RWPE2 (cell line): ENCODE results near the gene S100A11.

Source experiments
- ATAC-seq: fragments of 200-7000 bp; cut with Tn5 transposase; 3 replicates; pipeline ENCODE4 v1.9.1; 2021; ENCODE audit warnings: low read depth
- DNase-seq: peaks from one replicate; pipeline ENCODE4 v3.0.0-alpha.2; 2020; ENCODE audit warnings: low spot score
- H3K27ac ChIP-seq: fragments of 450-650 bp; 2 replicates; pipeline ENCODE4 v1.5.1; 2017; ENCODE audit warnings: mild to moderate bottlenecking; ENCODE audit not compliant: poor library complexity, severe bottlenecking
- H3K27me3 ChIP-seq: fragments of 250-450 bp; sonication (Bioruptor Pico); 2 replicates; pipeline ENCODE4 v1.5.1; 2021; ENCODE audit warnings: mild to moderate bottlenecking, moderate library complexity; ENCODE audit not compliant: insufficient read depth, poor library complexity, severe bottlenecking
- H3K36me3 ChIP-seq: fragments of 250-450 bp; sonication (Bioruptor Pico); 2 replicates; pipeline ENCODE4 v1.5.1; 2020; ENCODE audit warnings: low read depth, mild to moderate bottlenecking, moderate library complexity
- H3K4me1 ChIP-seq: fragments of 250-450 bp; sonication (Bioruptor Pico); 2 replicates; pipeline ENCODE4 v1.5.1; 2021; ENCODE audit warnings: mild to moderate bottlenecking, moderate library complexity; ENCODE audit not compliant: insufficient read depth, poor library complexity, severe bottlenecking
- H3K4me3 ChIP-seq: fragments of 250-450 bp; sonication (Bioruptor Pico); 2 replicates; pipeline ENCODE4 v1.5.1; 2021; ENCODE audit warnings: mild to moderate bottlenecking, moderate library complexity; ENCODE audit not compliant: severe bottlenecking
- H3K9me3 ChIP-seq: fragments of 250-450 bp; sonication (Bioruptor Pico); 2 replicates; pipeline ENCODE4 v1.5.1; 2021; ENCODE audit warnings: mild to moderate bottlenecking, moderate library complexity; ENCODE audit not compliant: severe bottlenecking
- CTCF ChIP-seq: fragments of 450-650 bp; IDR thresholded peaks from one replicate; pipeline ENCODE4 v1.5.1; 2017; ENCODE audit warnings: mild to moderate bottlenecking, moderate library complexity; ENCODE audit not compliant: poor library complexity, severe bottlenecking

S100A11 gene

GRCh38 chr1:151989211-151989862 is 47.5 kb downstream of the S100A11 start:
- peaks cover 81% of the 10 kb centered on the region for H3K36me3 ChIP-seq
- TF ChIP-seq CTCF: no peak
- H3K27ac ChIP-seq: peak overlapping the region; percentile 100
- DNase-seq (peak; percentile 95), ATAC-seq (peak; percentile 56)
- H3K9me3 ChIP-seq: no peaks in the 10 kb centered on the region
- H3K4me1 ChIP-seq: peaks cover 54% of the 10 kb centered on the region
- H3K4me3 ChIP-seq: peak overlapping the region; percentile 94
- H3K27me3 ChIP-seq: no peaks in the 10 kb centered on the region

DNA sequence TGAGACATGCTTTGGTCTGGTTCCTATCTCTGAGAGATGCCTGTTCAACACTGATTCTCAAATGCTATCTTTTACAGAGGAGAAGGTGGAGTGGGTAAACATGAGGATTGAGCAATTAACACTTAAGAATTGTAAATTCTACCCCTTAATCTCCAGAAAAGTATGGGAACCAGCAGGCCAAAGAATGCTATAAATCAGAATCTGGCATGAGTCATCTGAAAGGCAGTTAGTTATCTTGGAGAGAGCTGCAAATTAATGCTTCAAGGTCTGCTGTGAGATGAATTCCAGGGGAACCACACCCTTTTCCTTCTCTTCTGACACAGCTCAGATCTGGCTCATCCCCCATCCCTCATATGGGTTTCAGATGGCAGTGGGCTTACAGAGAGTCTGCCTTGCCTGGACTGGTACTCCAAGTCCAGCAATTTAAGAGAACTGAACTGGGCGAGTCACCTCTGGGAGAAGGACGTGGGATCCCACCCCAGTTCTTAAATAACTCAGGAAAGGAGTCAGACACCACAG is 48.3 kb downstream of the S100A11 start:
- Histone ChIP-seq H3K9me3 (no peaks in the 10 kb centered on the region), H3K27ac (peak overlapping the region; percentile 100), H3K4me3 (peak overlapping the region; percentile 9), H3K36me3 (peaks cover 90% of the 10 kb centered on the region), H3K27me3 (no peaks in the 10 kb centered on the region), H3K4me1 (peaks cover 50% of the 10 kb centered on the region)
- peak; percentile 89 for DNase-seq
- TF ChIP-seq CTCF: no peak
- peak; percentile 68 for ATAC-seq

GRCh38 chr1:151986501-151987190 is 50.2 kb downstream of the S100A11 start:
- Histone ChIP-seq H3K27me3 (no peaks in the 10 kb centered on the region), H3K36me3 (peaks cover 94% of the 10 kb centered on the region), H3K4me3 (no peak overlapping the region), H3K4me1 (peaks cover 52% of the 10 kb centered on the region), H3K9me3 (no peaks in the 10 kb centered on the region), H3K27ac (peak overlapping the region; percentile 100)
- no peak for TF ChIP-seq CTCF
- ATAC-seq (no peak), DNase-seq (no peak)

DNA sequence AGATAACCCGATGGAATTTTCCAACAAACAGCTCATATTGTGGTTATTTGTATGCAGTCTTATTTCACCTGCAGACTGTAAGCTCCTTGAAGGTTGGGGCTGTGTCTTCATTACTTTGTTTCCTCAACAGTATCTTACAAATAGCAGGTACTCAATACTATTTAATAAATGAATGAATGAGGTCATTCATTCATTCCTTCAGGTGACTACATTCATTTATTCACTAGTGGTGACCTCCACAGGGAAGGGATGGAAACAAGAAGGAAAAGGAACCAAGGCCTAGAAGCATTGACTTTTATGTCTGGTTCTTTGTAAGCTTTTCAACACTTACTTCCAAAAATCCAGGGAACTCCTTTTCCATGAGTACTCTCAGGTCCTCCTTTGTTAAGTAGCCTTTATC is 51.0 kb downstream of the S100A11 start:
- H3K27ac ChIP-seq: peak overlapping the region; percentile 100
- no peaks in the 10 kb centered on the region for H3K9me3 ChIP-seq
- no peak overlapping the region for H3K4me3 ChIP-seq
- DNase-seq: no peak
- no peak for TF ChIP-seq CTCF
- H3K36me3 ChIP-seq: peaks cover 94% of the 10 kb centered on the region
- H3K4me1 ChIP-seq: peaks cover 61% of the 10 kb centered on the region
- no peak for ATAC-seq
- no peaks in the 10 kb centered on the region for H3K27me3 ChIP-seq

DNA sequence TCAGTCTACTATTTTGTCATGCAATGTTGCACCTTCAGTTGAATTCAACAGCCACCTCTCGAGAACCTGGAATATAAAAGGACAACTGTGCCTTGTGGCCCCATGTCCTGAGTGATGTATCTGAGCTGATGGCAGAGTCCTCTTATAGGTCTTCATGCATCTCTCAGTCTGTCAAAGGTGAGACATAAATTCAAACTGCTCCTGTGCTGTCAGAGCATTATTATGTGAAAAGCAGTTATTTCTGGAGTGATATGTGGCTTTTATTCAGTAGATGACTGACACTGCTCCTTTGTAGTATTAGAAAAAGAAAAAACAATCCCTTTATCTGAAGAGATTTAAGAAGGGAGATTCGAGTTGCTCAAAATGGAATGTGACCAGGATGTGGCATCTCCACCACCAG is 51.5 kb downstream of the S100A11 start:
- Histone ChIP-seq H3K9me3 (no peaks in the 10 kb centered on the region), H3K4me1 (peaks cover 62% of the 10 kb centered on the region), H3K4me3 (no peak overlapping the region), H3K36me3 (peaks cover 91% of the 10 kb centered on the region), H3K27ac (peak overlapping the region; percentile 100), H3K27me3 (no peaks in the 10 kb centered on the region)
- TF ChIP-seq CTCF: no peak
- ATAC-seq: no peak
- DNase-seq: no peak
